ENCODE data around the gene TRAPPC12.

- TF ChIP-seq CTCF (IDR thresholded peaks at IDR 0.05): no peak
- no peak for TF ChIP-seq POLR2AphosphoS5 (IDR thresholded peaks at IDR 0.05)
- no peak for TF ChIP-seq POLR2A (IDR thresholded peaks at IDR 0.05)
Observed at GRCh38 chr2:3520591-3520990, 141.1 kb downstream of the TRAPPC12 start.
